HG02973 (cell line): ENCODE data around the gene DSC1.
"Not testable (repeated sequence)": the region's sequence is repeated elsewhere in the genome, so short reads cannot be mapped to it uniquely, and the experiment has no call there.

Experiments used
- ATAC-seq: cut with Tn5 transposase; IDR thresholded peaks from one replicate; pipeline ENCODE4 v1.9.1; 2021; ENCODE audit warnings: moderate library complexity; ENCODE audit not compliant: unreplicated experiment

Gene DSC1

DNA sequence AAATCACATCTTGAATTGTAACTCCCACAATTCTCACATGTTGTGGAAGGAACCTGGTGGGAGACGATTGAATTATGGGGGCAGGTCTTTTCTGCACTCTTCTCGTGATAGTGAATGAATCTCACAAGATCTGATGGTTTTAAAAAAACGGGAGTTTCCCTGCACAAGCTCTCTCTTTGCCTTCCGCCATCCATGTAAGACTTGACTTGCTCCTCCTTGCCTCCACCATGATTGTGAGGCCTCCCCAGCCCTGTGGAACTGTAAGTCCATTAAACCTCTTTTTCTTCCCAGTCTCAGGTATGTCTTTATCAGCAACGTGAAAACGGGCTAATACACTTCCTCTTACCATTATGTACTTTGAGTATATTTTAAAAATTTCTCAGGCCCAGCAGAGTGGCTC, 14.7 kb upstream of the DSC1 start:
- ATAC-seq = not testable (repeated sequence)

DNA sequence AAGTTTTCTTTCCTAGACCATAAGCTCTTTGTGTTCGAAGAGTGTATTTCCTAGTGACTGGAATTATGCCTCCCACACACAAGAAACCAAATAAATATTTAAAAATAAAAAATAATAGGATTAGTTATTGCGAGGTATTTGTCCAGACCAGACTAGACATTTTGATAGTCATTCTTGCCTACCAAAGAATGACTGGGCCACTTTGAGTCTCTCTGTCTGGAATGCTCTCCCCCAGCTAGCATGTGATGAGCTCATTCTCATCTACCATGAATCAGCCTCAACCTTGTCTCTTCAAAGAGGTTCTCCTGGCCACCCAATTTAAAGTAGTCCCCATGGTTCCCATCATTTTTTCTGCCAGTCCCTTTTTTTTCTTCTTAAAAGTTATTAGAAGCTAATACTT, 13.9 kb upstream of the DSC1 start:
- no peak for ATAC-seq

DNA sequence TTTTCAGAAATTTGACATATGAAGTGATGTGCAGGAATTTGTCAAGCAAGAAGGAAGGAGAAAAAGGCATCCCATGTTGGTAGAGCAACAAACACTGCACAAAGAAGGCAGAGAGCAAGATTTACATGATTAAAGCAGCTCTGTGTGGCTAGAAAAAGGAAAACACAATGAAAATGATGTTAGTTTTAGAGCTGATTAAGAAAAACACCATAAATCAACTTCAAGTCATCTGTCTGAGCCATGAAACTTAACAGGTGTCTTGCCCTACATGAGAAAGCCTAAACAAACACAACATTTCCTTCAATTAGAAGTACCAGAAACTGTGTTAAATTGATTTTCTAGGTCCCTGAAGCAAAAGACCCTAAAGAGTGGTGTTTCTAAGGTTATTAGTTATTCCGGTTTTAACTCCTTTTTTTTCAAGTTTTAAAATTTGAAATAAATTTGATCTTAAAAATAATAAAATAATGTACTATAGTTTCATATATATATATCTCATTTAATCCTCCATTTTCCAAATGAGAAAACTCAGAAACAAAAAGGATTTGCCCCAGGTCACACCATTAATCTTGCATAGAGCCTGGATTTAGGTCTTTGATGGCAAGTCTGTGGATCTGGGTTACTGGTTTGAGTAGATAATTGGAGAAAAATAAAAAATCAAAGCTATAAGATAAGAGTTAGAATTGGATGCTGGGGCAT, 8.6 kb upstream of the DSC1 start:
- no peak for ATAC-seq

DNA sequence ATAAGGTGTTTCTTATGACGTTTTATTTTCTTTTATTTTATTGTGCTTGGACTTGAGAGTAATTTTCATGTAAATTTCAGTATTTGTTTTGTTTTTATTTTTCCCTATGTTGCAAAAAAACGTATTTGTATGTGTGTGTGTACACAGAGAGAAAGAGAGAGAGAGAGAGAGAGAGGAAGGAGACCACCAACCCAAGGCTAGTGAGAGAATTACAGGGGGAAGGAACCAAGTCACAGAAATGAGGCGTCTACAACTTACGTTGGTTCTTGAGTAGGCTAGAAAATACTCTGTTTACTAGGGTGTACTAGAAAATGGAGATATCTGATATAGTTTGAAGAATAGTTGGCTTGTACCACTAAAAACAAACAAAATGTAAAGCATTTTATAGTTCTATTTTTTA, 7.7 kb upstream of the DSC1 start:
- no peak for ATAC-seq

DNA sequence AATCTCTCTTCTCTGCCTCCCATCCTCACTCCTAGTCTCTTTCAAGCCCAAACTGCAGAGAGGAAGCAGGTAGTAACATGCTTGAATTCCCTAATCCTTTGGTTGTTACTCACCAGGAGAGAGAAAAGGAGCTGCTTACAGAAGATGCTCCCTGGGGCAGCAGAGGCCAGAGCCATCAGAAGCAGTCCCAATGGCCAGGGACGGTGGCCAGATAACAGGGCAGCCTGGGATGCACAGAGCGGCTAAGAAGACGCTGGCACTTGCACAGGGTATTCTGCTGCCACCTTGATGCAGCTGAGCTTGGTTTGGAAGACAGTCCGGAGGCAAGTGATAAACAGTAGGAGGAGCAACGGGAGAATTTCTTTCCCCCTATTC, 250 bp downstream of the DSC1 start:
- no peak for ATAC-seq

DNA sequence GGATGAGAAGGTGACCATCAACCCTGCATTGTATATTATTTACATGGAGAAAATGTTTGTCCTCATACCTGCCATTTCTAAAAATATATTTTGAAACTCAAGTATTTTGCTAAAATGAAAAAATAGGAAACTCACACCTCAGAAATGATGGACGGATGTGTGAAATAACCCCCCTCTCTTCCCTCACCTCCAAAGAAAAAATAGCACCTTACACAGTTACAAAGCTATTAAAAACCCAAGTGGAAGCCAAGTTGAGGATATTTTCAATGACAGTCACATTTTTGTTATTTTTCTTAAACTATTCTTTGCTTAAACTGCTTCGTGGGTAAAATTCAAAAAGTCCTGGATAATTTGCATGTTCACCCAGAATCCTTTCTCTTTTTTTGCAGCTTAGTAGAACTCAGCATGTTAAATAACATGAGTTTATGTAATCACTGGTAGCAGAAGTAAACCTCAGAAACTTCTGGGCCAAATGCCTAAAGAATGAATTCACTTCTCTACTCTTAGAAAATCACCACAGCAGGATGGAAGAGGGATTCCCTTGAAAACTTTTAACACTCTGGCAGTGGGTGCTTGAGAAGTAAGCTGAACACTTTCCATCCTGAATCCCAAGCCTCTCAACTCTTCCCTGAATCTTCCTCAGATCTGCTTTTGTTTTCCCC, 768 bp downstream of the DSC1 start:
- no peak for ATAC-seq

DNA sequence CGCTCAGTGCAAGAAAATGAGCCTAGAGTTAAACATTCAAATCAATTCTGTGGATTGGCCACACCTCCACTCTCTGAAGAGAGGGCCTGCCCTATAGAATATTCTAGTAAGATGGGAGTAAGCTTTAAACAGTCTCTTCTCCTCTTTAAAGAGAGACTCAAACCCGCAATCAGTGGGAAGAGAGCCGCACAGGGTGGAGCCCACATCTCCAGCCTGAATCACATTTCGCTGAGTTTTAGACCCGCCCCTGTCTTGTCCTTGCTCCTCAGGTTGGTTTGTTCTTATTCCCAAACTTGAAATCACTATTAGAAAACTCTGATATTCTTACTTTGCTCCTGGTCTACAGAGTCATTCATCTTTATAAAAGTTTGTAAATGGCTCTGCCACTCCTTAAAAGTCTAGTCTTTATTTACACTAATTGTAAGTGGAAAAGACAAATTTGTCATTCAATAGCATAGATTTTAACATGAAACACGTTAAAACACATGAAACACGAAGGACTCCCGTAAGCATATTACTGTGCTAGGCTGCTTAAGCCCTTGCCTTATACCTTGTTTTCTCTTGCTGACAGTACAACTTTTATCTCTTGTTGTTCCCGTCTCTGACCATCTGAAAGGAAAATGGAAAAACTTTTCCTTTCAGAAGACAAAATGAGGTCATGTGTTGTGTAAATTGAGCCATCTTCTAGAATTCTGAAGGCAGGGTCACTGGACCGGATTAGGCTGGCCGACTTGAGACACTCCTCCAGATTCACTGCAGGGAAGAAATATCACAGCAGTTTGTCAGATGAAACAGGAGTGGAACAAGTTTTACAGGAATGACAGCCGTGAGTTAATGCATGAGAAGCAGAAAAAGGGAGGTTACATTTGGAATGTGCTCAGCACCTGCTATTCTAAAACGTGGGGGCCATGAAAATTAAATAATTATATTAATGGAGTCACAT, 5.6 kb downstream of the DSC1 start:
- ATAC-seq = no peak

DNA sequence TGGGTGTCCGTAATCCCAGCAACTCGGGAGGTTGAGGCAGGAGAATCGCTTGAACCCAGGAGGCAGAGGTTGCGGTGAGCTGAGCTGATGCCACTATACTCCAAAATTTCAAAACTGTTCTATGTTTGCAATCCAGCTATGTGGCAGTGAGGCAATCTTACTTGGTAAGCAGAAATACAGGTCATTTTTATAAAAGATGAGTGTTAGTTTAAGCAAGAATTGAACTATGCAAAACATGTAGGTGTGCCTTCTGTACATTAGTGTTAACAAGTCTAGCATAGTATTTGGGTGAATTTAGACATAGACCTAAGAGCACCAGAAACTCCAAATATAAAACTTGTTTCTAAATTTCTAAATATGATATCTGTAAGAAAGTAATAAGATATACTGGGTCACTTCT, 7.2 kb downstream of the DSC1 start:
- no peak for ATAC-seq

DNA sequence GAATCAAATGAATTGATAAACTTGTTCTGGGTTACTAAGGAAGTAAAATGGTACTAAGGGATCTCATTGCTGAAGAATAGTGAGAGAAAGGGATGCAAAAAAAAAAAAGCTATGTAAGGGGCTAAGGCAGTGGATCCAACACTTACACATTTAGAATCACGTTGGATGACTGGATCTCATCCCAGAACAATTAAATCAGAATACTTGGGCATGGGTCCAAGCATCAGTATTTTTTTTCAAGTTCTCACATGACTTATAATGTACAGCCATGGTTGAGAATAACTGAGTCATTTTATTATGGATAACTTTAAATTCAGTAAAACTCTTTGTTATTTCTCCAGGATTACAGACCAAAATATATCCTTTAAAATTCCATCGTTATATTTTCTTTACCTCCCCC, 8.5 kb downstream of the DSC1 start:
- ATAC-seq = no peak

DNA sequence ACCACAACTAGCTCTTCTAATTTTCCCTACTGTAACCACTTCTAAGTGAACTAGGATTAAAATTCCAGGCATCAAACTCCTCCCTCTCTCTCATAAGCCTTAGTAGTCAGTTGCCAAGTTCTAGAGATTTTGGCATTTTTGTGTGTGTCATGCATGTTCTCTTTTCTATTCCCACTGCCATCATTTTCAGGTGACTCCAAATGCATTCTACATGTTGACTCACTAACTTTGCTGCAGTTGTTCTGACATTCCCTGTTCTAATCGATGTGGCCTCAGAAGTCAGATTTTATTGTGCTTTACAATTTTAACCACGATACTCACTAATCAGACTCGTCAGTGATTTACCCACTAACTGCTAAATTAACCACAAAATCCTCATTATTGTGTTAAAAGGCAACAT, 13.3 kb downstream of the DSC1 start:
- ATAC-seq = no peak

DNA sequence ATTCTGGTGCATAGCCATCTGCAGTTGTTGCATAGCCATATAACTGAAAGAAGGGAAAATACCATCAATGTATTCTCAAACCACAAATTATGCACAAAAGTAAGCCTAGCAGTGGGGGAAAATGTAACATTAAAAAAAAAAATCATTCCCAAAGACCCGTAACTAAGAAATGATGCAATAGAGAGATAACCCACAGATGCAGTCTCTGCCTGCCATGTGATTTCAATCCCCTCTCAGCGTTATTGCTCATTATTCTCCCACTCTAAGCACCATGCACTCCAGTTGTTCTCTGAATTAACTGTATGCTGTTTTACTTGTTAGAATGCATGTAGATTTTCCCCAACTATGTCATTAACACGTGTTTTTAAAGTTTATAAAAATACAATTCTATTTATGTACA, 14.1 kb downstream of the DSC1 start:
- no peak for ATAC-seq

DNA sequence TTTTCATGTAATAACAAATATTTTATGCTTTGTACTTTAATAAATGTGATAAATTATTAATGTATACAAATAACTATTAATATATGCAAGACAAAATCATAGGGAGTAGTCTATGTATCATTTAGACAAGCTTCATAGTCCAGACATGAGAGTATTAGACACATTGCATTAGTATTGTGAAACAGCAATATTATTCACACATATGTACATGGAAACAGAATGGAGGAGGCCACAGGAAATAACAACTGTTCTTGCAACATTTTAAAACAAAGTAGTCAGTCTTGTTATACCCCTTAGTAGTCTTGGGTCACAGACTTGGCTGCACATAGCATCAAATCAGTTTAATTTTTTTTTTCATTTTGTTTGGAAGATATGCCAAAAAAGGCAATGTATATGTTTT, 15.8 kb downstream of the DSC1 start:
- no peak for ATAC-seq

DNA sequence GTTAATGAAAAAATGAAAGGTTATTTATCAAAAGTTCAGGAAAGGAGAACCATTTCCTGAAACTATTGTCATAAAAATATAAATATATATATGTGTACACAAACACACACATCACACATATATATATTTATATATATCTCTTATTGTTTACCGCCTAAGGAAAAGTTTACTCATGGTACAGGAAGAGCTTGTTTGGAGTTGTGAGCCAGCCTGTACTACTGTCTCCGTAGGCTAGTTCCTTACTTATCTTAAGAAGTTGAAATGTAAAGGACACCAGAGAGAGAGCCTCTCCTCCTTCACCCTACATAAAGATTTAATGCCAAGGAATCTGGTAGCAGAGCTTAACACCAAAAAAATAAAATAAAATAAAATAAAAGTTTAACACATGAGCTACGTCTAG, 19.6 kb downstream of the DSC1 start:
- ATAC-seq = no peak

DNA sequence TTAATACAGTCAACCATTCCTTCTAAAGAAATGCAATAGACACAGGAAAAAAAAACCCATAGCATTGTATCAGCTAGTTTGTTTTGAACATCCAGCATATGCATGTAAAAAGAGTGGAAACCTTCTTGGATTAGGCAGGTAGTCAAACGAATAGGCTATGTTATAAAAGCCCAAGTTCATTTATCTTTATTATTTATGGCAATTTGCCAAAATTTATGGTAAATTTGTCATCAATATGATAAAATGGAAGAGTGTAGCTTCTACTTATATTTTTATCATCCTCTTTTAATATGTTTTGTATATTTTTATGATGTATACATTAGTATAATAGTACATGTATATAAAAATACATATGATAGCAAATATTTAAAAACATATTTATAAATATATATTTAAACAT, 23.9 kb downstream of the DSC1 start:
- no peak for ATAC-seq

DNA sequence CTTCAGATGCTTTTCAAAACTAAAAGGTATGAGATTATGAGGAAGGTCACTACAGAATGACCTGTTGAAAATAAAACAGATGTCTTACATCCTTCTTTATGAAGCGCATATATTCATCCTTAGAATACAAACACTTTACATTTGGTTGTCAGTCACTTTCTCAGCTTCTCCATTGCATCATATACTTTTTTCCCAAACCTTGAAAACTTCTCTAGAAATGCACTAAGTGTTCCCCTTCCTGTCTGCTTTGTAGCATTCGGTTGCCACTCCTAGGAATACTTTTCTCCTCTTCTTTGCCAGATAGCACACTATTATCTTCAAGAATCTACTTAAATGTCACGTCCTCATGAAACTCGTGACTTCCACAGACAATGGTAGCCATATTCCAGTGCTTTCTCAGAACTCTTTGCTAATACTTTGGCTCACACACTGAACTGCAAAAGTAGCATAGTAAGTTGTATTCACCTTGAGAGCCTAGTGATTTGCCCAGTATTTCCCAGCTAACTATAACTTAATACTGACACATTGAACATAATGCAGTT, 27.6 kb downstream of the DSC1 start:
- no peak for ATAC-seq

DNA sequence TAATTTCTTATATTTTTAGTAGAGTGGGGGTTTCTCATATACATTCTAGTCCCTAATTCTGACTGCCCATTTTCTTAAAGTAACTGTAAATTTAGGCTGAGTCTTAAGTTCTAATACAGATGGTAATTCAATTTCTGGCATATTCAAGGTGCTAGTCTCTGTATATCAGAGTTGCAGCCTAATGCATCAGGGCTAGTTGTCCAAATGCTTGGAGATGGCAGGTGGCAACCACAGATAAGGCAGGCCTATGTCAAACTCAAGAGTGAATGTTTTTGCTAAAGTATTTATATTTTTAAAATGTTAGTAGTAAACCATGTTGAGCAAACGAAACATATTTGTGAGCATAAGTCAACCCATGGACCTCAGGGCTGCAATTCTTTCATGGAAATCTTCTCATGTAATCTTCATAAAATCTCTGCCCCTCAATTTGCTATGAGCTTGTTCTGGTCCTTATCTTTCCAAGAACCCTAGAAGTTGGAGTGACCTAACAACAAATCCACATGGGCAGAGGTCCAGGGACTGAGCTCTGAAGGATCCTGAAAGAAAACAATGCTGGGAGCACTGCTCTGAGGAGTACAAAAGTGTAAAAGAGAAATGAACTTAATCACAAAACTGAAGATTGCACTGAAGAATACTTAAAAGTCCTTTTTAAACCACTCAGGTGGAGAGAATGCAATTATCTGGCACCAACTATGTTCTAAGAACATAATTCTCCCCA, 33.1 kb downstream of the DSC1 start:
- no peak for ATAC-seq

DNA sequence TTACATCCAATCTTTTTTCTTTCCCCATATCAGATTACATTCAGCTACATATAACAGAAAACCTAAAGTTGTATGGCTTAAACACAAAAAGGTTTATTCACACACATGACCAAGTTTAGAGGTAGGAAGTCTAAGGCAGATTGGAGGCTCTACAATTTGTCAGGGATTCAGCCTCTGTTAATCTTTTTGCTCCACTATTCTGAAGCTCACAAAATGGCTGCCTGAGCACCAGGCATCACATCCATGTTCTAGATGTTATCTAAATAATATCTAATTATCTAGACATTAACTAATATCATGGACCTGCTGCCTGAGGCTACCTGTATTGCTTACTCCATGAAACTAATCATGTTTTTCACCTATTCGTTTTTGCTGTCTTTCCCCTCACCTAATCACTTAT, 36.8 kb downstream of the DSC1 start:
- no peak for ATAC-seq

DNA sequence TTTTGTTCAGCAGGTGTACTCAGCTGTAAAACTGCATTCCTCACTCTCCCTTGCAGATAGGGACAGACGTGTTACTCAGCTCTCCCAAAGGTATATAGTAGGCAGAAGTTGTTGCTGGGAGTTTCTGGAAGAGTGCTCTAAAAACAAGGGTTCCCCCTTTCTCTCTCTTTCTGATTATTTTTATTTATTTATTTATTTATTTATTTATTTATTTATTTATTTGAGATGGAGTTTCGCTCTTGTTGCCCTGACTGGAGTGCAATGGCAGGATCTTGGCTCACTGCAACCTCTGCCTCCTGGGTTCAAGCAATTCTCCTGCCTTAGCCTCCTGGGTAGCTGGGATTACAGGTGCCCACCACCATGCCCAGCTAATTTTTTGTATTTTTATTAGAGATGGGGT, 39.5 kb downstream of the DSC1 start:
- ATAC-seq = not testable (repeated sequence)

DNA sequence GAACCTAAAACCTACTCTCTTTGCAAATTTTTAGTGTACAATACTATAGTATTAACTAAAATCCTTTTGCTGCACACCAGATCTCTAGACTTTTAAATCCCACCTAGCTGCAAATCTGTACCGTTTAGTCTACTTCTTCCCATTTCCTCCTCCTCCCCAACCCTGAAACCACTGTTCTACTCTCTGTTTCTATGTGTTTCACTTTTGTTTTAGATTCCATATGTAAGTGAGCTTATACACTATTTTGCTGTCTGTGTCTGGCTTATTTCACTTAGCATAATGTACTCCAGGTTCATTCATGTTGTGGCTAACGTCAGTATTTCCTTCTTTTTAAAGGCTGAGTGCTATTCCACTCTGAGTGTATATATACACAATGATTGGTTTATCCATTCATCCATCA, 42.1 kb downstream of the DSC1 start:
- no peak for ATAC-seq

DNA sequence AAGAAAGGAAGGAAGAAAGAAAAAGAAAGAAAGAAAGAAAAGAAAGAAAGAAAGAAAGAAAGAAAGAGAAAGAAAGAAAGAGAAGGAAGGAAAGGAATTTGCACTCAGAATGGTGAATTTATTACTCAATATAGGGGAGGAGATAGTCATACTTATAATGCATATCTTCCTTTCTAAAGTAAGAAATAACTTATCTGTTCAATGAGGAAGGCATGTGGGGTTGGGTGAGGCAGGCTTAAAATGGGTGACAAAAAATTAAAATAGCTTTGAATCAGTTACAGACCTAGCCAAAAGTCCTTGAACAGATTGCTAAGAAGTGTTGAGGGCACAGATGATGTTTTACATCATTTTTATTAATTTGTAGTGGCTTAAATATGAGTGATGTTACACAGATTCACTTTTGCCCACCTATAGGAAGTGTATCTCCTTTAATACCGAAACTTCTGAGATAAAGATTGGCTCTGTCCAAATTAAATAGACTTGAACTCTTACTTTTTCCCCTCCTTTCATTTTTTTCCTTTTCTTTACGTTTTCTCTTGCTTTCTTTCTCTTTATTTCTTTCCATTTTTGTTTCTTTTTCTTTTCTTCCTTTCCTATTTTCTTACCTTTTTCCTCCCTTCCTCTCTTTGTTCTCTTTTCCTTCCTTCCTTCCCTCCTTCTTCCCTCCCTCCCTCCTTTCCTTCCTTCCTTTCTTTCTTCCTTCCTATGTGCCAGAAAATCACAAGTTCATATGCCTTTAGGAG, 45.6 kb downstream of the DSC1 start:
- no peak for ATAC-seq
